ENCODE data around the gene TPRN. TPM values are rescaled to one million over a fixed set of nuclear protein-coding genes. Genes with fewer than 3 reads are reported as not detected.

Gene TPRN
- total RNA-seq, 4 donors from 2014 or later: 6.5 to 13.5 (median 9.9) TPM

GRCh38 chr9:137226338-137227053 is 26.0 kb upstream of the TPRN start:
- TF ChIP-seq, protein P1, sequence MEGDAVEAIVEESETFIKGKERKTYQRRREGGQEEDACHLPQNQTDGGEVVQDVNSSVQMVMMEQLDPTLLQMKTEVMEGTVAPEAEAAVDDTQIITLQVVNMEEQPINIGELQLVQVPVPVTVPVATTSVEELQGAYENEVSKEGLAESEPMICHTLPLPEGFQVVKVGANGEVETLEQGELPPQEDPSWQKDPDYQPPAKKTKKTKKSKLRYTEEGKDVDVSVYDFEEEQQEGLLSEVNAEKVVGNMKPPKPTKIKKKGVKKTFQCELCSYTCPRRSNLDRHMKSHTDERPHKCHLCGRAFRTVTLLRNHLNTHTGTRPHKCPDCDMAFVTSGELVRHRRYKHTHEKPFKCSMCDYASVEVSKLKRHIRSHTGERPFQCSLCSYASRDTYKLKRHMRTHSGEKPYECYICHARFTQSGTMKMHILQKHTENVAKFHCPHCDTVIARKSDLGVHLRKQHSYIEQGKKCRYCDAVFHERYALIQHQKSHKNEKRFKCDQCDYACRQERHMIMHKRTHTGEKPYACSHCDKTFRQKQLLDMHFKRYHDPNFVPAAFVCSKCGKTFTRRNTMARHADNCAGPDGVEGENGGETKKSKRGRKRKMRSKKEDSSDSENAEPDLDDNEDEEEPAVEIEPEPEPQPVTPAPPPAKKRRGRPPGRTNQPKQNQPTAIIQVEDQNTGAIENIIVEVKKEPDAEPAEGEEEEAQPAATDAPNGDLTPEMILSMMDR (IDR thresholded peaks at IDR 0.05): no peak
- no peak for TF ChIP-seq POLR2A (IDR thresholded peaks at IDR 0.05)
- Histone ChIP-seq H3K27me3 (no peaks in the 10 kb centered on the region), H3K27ac (peak overlapping the region; percentile 67 to 87 (median 85)), H3K4me3 (replicated peaks in 1 of 3) (no peak overlapping the region), H3K36me3 (no peaks in the 10 kb centered on the region), H3K4me1 (peaks cover 31 to 44% of the 10 kb centered on the region in 2 donors), H3K9me3 (no peaks in the 10 kb centered on the region)
- 63 to 73% methylated on average over 14 to 15 of the region's 18 CpGs for WGBS, 2 donors
- DNase-seq: no peak
- intact Hi-C loops (cut with DNase I): loop anchor here (5.0 kb wide), 1 partner anchor 39 kb away; the partner anchor contains the start of genes ANAPC2 and SSNA1

GRCh38 chr9:137225699-137226331 is 25.3 kb upstream of the TPRN start:
- TF ChIP-seq POLR2A (IDR thresholded peaks at IDR 0.05): no peak
- TF ChIP-seq, protein P1 (IDR thresholded peaks at IDR 0.05): no peak
- DNase-seq: no peak
- Histone ChIP-seq H3K27ac (peak overlapping the region in 1 of 3 donors; percentile 87), H3K27me3 (no peaks in the 10 kb centered on the region), H3K4me3 (replicated peaks in 1 of 3) (no peak overlapping the region), H3K36me3 (no peaks in the 10 kb centered on the region), H3K4me1 (peaks cover 31 to 47% of the 10 kb centered on the region in 2 donors), H3K9me3 (no peaks in the 10 kb centered on the region)
- WGBS, 2 donors: 85 to 89% methylated on average over 4 to 16 of the region's 21 CpGs
- intact Hi-C loops (cut with DNase I): loop anchor here (5.0 kb wide), 1 partner anchor 39 kb away; the partner anchor contains the start of genes ANAPC2 and SSNA1

GRCh38 chr9:137224830-137225694 is 24.5 kb upstream of the TPRN start, which contains the start of gene CYSRT1:
TSS of gene CYSRT1 (plus strand) at chr9:137225174. CDS start at chr9:137225622, 448 bp downstream.
- peak within 1 kb of the TSS in 1 of 3 donors; percentile 87 for H3K27ac ChIP-seq
- H3K4me3 ChIP-seq (replicated peaks in 1 of 3): peak within 1 kb of the TSS in 2 of 3 donors; percentile 21 to 78
- DNase-seq: no peak
- H3K9me3 ChIP-seq: no peaks in the 10 kb centered on the region
- TF ChIP-seq POLR2A (IDR thresholded peaks at IDR 0.05): no peak
- TF ChIP-seq, protein P1 (IDR thresholded peaks at IDR 0.05): no peak
- H3K36me3 ChIP-seq: no peaks in the 10 kb centered on the region
- 46 to 82% methylated on average over 7 to 8 of the region's 23 CpGs for WGBS, 2 donors
- no peaks in the 10 kb centered on the region for H3K27me3 ChIP-seq
- intact Hi-C loops (cut with DNase I): loop anchor here (5.0 kb wide), 1 partner anchor 38 kb away; the partner anchor contains the start of genes ANAPC2 and SSNA1
- peaks cover 31 to 47% of the 10 kb centered on the region in 2 donors for H3K4me1 ChIP-seq

- Histone ChIP-seq H3K4me3 (replicated peaks in 1 of 3) (peak overlapping the region; percentile 39 to 78 (median 53)), H3K9me3 (no peaks in the 10 kb centered on the region), H3K27me3 (no peaks in the 10 kb centered on the region), H3K4me1 (peaks cover 31 to 47% of the 10 kb centered on the region in 2 donors), H3K36me3 (no peaks in the 10 kb centered on the region), H3K27ac (peak overlapping the region; percentile 77 to 87 (median 86))
- WGBS, 2 donors: 2 to 3% methylated on average over 25 to 32 of the region's 63 CpGs
- intact Hi-C loops (cut with DNase I): no loop called here
- peak; percentile 97 for DNase-seq
- TF ChIP-seq POLR2A (IDR thresholded peaks at IDR 0.05): peak in 1 of 2 donors; percentile 65
- TF ChIP-seq, protein P1 (IDR thresholded peaks at IDR 0.05): no peak
These were observed 22.8 kb upstream of the TPRN start for GRCh38 chr9:137223078-137223970.
